GM15510 (cell line): Measurements from ENCODE around the gene HSD17B10.

Experiments
- POLR2A ChIP-seq: IDR thresholded peaks from 3 replicates; pipeline ENCODE4 v1.6.1; 2011; ENCODE audit warnings: borderline replicate concordance; ENCODE audit not compliant: insufficient read length; ENCODE audit errors: extremely low read depth

The HSD17B10 gene

DNA sequence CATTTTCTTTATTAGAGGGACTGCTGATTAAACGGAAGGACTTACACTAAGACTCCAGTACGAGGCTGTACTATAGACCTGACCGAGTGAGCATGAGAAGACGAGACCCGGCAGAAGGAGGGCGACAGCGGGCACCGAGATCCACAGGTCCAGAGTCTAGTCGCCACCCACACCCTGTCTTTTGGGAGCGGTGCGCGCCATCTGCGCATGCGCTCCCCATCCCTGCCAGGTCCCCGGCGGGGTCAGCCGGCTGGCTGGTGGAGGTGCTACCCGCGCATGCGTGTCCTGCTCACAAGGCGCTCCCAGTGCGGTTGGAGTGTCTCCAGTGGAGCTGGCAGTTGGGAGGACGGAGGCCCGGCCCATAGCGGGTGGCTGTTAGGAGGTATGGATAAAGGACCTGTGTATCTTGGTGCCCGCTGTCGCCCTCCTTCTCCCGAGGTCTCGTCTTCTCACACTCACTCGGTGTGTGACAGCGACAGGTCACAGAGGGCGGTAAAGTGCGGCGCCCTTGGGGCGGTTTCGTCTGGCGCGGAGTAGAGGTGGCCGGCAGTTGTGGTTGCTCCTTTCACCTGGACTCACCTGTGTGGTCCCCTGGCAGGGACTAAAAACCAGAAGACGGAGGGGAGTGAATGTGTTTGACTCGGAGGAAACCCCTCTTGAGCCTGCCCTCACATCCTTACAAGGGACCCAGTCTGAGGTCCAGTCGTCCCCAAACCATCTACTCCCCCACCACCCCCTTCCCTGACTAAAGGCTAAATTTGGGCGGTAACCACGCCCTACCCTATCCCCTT, 7.6 kb upstream of the HSD17B10 start:
- TF ChIP-seq POLR2A, result peak; percentile 52

DNA sequence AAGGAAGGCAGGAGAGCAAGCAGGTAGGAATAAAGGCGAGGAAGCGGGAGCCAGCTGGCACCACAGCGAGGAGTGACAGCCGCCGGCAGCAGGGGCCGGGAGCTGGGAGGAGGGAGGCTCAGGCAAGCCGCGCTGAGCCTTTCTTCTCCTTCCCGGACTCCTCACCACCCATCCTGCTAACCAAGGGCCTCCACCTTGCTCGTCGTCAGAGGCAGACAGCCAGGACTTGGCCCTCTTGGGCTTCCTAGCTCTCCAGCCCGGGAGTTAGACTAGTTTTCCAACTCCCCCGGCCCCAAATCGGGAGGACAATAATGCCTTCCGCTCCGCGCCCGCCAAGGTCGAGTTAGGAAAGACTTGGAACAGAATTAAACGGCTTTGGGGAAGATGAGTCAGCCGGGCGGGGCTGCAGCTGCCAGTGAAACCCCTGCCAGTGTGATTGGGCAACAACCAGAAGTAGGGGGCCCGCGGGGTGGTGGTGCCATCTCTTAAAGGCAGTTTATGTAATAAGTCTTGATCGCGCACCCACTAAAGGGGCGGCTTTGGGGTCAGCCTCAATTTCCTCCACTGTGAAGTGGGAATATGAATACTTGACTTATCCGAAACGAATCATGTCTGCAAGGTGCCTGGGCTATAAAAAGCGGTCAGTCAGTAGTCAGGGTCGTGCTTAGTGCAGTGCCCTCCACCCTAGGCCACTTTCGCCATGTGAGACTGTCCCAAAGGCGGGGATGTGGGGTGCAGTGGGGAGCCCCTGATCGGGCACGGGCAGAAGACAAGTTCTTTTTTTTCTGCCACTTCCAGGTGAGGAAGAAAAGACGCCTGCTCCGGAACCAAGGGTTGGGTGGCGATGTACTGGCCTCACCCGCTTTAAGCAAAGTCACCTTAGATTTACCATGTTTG, 6.7 kb upstream of the HSD17B10 start:
- TF ChIP-seq POLR2A, result no peak

DNA sequence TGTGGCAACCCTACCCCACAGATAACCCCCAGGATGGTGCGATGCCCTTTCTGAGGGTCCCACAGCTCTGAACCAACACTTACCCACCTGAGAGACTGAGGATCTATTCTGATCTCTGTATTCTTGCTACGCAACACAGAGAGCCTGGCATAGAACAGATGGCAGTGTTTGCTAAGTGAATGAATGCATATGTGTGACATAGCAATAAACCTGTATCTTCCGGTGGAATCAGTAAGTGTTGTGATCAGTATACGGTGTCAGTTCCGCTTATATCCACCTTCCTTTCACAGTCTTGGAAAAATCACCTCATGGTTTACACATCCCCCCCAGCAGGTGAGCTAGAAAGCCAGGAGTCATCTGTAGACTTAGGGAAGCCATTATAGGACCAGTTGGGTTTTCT, 5.9 kb upstream of the HSD17B10 start:
- TF ChIP-seq POLR2A, result no peak

DNA sequence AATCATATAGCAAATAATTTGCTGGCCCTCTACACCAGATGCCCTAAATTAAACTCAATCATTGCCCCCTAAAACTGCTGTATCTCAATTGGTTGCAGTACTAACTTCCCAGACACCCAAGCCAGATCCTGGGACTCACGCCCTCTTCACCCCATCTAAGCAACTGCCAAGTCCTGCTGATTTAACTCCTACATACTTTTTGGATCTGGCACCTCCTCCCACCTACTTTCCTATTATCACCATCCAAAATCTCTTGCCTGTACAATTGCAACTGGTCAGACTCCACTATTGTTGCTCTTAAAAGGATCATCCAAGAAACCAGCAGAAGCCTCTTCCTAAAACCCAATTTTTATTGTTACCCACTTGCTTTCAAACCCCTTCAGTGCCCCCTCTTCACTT, 4.7 kb upstream of the HSD17B10 start:
- no peak for TF ChIP-seq POLR2A

DNA sequence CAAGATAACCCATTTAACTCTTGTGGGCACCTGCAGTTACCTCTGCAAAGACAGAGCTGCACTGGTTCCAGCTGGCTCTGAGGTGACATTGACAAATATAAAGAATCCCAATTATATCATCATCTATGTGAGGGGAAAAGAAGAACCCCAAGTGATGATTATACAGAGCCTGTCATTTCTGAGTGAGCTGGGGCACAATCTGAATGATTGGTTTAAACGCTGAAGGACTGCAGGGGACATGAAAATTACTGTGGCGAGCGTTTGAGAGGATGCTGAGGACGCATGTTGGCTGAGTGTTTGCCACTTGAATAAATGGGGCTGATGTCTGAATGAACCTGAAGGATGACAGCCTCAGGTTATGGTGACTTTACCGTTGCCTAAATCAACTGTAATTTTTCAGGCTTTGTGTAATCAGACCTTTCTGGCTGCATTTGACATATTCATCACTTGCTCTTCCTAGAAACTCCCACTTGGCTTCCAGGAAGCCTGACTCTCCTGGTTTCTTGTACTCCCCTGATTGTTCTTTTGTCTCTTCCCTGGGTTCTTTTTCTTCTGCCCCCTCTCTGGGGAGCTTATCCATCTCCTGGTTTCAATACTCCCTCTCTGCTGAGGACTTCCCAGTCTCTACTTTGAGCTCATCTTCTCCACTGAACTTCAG, 4.1 kb upstream of the HSD17B10 start:
- no peak for TF ChIP-seq POLR2A

DNA sequence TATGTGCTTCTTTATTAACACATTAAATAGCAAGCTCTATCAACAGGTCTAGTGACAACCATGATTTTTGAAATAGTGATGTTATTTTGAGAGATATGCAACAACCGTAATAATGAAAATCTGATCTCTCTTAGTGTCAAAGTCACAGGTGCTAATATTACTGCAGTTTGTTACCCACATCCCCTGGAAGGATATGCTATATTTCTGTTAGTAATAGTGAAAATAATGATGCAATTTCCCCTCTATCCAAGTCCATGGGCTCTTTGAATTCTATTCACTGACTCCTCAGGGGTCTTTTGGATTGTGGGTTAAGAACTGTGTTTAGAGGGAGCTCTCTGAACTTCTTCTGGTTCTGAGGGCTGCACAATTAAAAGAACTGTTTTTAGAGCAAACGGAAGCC, 3.0 kb upstream of the HSD17B10 start:
- TF ChIP-seq POLR2A, result no peak

DNA sequence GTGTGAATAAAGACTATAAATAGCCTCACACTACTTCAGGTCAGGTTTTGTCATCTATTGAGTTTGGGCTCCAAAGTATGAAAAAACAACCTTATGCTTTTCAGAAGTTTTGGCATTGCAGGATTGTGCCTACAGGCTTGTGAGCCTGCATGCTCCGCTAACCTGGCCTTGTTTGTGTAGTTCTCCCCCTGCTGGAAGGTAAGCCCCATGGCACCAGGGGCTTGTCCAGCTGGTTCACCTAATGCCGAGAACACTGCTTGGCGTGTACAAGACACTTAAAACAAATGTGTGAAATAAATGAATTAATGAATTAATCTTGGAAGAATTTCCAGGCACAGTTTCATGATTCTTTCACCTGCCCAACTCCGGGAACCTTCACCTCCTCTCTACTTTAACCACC, 1.8 kb upstream of the HSD17B10 start:
- TF ChIP-seq POLR2A, result no peak

DNA sequence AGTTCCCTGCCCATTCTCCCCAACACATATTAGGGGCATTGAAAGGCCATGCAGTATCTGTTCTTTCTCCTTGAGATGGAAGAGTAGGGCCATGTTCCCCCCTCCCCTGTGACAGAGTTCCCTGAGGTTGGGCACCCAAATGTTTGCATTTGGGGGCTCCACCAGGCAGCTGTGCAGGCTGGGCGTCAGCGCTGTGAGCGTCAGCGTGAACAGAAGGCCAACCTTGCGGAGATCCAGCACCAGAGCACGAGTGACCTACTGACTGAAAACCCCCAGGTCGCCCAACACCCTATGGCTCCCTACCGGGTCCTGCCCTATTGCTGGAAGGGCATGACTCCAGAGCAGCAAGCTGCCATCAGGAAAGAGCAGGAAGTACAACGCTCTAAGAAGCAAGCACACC, 3.9 kb downstream of the HSD17B10 start:
- no peak for TF ChIP-seq POLR2A

DNA sequence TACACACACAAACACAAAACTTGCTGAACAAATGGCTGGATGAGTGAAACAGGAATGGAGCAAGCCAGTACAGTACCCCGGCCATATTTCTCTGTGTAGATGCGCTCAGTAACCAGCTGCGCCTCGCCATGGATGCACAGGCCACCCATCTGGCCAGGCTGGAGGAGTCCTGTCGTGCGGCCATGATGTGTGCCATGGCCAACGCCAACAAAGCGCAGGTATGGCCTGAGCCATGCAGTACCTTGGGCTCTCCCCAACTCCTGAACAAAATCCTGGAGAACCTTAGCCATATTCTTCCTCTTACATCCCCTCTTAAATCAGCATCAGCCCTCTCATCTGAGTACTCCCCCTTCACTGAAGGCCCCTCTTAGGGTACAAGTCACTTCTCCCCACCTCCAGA, 4.4 kb downstream of the HSD17B10 start:
- no peak for TF ChIP-seq POLR2A

DNA sequence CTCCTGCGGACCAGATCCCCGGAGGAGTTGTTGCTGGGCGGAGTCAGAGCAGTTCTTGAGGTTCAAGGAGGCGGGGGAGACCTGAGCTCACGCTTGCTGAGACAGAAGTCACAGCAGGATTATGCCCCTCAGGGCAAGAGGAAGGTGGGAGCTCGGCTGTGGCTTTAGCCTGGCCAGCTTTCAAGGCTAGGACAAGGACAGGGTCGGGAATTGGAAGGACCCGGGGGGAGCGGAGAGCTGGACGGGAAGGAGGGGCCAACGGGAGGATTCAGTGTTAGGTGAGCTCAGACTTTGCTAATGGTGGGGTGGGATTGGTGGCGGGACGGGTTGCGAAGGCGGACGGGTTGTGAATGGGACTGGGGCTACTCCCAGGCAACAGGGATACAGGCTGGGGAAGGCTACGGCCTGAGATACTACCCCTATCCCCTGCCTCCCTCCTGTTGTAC, 11.3 kb downstream of the HSD17B10 start, which contains the start of gene RIBC1:
Gene RIBC1 (plus strand): TSS at position 13 of the 446 bp plus-strand sequence. CDS start 3,404 bp downstream, outside the sequence.
- no peak for TF ChIP-seq POLR2A

DNA sequence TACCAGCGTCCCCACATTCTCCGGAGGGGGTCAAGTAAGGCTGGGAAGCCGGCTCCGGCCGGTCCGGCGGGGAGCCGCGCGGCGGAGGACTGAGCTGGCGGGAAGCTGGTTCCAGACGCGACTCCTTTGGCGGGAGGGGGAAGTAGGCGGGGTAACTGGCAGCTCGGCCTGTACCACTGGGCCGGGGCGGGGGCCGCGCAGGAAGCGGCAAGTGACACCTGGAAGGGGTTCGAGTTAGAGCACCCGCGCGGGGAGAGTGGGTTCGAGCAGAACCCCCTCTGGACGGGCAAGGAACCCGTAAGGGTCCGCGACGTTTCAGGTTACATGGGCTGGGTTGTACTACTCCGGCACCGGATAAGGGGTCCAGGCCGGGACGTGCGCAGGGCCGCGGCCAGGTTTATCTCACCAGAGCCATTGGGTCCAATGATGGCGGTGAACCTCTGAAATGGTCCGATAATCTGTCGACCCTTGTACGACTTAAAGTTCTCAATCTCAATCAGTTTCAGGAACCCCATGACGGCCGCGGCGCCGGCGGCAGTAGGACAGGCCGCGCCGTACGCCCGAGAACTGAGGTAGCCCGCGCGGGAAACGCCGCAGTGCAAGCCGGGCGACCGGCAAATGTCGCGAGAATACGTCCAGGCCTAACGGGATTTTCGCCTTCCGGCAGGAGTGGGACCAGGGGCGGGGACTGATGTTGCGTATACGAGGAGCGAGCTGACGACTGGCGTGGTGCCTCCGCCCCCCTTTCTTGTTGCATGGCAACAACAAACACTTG, 11.9 kb downstream of the HSD17B10 start, which contains the start of gene SMC1A:
Gene SMC1A (minus strand): TSS at position 569 of the 775 bp plus-strand sequence. CDS start 54 bp downstream, at position 515.
- TF ChIP-seq POLR2A, result peak; percentile 74

DNA sequence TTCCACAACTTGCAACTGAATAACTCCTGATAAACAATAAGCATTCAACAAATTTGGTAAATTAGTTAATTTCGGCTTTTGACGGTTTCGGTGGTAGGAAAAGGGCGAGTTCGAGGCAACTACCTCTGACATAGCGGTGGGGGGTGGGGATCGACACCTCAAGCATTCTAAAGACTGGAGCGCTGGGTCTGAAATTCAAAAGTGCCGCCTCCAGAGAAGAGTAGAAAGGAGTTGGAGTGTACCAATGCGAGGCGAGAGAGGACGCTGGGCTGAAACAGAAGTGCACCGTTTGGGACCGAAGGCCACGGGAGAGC, 12.4 kb downstream of the HSD17B10 start:
- no peak for TF ChIP-seq POLR2A

DNA sequence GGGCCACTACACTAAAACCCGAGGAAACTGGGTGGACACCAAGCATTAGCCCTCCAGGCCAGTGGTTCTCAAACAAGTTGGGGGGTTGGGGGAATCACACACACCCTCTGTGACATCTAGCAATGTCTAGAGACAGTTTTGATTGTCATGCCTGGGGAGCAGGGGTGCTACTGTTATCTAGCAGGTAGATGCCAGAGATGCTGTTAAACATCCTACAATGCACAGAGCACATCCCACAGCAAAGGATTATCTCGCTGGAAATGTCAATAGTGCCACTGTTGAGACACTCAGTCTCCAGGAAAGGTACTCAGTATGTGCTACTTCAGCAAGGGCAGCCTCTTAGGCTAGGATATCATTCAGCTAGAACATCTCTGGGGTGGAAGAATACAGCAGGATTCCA, 13.0 kb downstream of the HSD17B10 start:
- no peak for TF ChIP-seq POLR2A

DNA sequence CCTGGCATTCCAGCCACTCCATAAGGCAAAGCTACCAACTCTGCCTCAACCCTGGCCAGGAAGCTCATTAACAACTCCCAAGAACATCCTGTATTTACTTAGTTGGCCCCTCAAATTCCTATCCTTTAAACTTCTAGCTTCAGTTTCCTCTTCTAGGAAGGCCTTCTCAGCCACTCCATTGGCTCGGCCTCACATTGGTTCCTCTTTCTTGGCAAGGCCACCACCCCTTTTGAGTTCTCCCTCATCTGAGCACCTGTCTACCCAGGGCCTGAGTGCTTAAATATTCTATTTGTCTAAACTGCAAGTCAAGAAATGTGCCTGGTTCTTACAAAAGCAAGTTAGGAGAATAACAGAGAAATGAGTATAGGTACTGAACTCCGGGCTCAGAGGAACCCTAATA, 21.7 kb downstream of the HSD17B10 start:
- no peak for TF ChIP-seq POLR2A
